ENCODE results near the gene KLHDC3. TPM values are rescaled to one million over a fixed set of nuclear protein-coding genes. Genes with fewer than 3 reads are reported as not detected.
A peak's percentile ranks its signal among the peaks of the same experiment; 100 is the strongest.

Gene KLHDC3
- total RNA-seq, 1 donor from 2014 or later = 154 TPM

DNA sequence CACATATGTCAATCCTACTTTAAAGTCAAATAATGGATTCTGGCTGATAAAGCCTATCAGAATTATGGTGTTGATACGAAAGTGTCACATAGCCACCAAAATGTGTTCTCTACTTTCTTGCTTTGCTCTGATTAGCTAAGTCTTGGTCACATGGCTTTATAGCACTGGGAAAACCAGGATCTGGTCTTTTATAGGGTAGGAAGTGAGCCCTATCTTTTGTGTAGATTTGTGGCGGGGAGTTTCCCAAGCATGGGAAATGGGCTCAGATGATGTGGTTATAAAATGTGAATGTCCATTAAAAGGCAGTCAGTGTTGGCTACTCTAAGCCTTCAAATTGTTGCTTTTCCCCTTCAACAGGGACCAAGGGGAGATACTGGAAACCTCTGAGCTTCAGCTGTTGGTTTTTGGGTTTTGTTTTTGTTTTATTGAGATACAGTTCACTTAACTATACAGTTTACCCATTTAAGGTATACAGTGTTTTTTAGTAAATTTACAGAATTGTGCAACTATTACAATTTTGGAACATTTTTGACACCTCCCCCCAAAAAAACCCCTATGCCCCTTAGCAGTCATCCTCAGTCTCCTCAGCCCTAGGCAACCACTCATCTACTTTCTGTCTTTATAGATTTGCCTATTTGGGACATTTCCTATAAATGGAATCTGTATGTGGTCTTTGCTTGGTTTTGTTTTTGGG lies 19.6 kb downstream of the KLHDC3 start:
- Mint-ChIP-seq H3K36me3 (ENCODE audit: low read depth, unreplicated experiment) (peaks cover 37% of the 10 kb centered on the region), H3K27me3 (ENCODE audit: unreplicated experiment) (no peaks in the 10 kb centered on the region), H3K27ac (ENCODE audit: unreplicated experiment) (peak overlapping the region; percentile 16), H3K4me1 (ENCODE audit: unreplicated experiment) (no peaks in the 10 kb centered on the region), H3K4me3 (ENCODE audit: unreplicated experiment) (peak overlapping the region; percentile 53), H3K9me3 (ENCODE audit: unreplicated experiment) (no peaks in the 10 kb centered on the region)
- DNase-seq (ENCODE audit: low spot score) = no peak
- TF ChIP-seq, protein P1, sequence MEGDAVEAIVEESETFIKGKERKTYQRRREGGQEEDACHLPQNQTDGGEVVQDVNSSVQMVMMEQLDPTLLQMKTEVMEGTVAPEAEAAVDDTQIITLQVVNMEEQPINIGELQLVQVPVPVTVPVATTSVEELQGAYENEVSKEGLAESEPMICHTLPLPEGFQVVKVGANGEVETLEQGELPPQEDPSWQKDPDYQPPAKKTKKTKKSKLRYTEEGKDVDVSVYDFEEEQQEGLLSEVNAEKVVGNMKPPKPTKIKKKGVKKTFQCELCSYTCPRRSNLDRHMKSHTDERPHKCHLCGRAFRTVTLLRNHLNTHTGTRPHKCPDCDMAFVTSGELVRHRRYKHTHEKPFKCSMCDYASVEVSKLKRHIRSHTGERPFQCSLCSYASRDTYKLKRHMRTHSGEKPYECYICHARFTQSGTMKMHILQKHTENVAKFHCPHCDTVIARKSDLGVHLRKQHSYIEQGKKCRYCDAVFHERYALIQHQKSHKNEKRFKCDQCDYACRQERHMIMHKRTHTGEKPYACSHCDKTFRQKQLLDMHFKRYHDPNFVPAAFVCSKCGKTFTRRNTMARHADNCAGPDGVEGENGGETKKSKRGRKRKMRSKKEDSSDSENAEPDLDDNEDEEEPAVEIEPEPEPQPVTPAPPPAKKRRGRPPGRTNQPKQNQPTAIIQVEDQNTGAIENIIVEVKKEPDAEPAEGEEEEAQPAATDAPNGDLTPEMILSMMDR (IDR thresholded peaks at IDR 0.05; ENCODE audit: unreplicated experiment) = no peak

DNA sequence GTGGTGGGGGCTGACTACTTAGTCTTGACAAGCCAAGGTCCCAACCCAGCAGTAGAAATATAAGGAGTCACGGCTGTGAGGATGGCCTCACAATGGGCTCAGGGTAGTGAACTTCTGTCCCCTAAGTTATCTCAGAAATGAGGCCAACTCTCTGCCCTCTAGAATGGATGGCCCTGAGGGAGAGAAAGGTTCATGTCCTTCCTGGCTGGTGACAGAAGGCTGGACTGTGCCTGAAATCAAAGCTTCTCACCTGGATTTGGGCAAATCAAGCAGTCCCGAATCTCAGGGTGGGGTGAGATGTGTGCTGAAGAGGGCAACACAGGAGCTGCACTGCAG lies 20.1 kb downstream of the KLHDC3 start:
- Mint-ChIP-seq H3K4me3 (ENCODE audit: unreplicated experiment) (no peak overlapping the region), H3K27ac (ENCODE audit: unreplicated experiment) (no peak overlapping the region), H3K4me1 (ENCODE audit: unreplicated experiment) (no peaks in the 10 kb centered on the region), H3K9me3 (ENCODE audit: unreplicated experiment) (no peaks in the 10 kb centered on the region), H3K27me3 (ENCODE audit: unreplicated experiment) (no peaks in the 10 kb centered on the region), H3K36me3 (ENCODE audit: low read depth, unreplicated experiment) (peaks cover 38% of the 10 kb centered on the region)
- DNase-seq (ENCODE audit: low spot score) = no peak
- TF ChIP-seq, protein P1 (IDR thresholded peaks at IDR 0.05; ENCODE audit: unreplicated experiment) = no peak

DNA sequence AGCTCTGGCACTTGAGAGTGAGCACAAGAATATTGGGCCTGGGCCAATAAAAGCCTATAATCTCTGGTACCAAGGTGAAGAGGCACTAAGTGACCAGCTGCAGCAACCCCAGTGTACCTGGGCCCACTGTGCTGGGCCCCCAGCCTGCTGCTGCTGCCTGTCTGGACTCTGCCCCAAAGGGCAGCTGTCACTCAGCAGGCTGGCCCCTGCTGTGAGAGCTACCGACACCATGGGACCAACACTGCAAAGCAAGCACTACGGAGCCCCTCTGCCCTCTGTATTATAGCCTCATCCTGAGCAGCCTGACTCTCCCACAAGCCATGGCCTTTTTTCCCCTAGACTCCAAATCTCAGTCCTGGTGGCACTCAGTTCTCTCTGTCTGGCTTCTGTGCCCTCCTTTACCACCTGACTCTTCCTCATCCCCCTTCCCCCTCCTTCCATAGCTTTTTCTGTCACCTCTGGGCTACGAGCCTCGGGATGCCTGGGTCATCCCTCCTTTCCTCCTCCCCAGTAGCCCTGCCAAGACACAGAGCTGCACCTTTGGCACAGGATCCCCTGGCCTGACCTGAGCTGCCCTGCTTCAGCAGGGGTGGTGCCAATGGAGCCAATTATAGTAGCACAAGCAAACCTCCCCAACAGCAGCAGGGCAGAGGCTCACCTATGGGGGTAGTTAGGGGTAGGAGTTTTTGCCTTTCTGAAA lies 21.6 kb downstream of the KLHDC3 start:
- no peaks in the 10 kb centered on the region for H3K4me1 Mint-ChIP-seq (ENCODE audit: unreplicated experiment)
- no peak overlapping the region for H3K4me3 Mint-ChIP-seq (ENCODE audit: unreplicated experiment)
- H3K9me3 Mint-ChIP-seq (ENCODE audit: unreplicated experiment) = no peaks in the 10 kb centered on the region
- no peak for DNase-seq (ENCODE audit: low spot score)
- no peaks in the 10 kb centered on the region for H3K27me3 Mint-ChIP-seq (ENCODE audit: unreplicated experiment)
- TF ChIP-seq, protein P1 (IDR thresholded peaks at IDR 0.05; ENCODE audit: unreplicated experiment) = no peak
- H3K27ac Mint-ChIP-seq (ENCODE audit: unreplicated experiment) = no peak overlapping the region
- peaks cover 29% of the 10 kb centered on the region for H3K36me3 Mint-ChIP-seq (ENCODE audit: low read depth, unreplicated experiment)

DNA sequence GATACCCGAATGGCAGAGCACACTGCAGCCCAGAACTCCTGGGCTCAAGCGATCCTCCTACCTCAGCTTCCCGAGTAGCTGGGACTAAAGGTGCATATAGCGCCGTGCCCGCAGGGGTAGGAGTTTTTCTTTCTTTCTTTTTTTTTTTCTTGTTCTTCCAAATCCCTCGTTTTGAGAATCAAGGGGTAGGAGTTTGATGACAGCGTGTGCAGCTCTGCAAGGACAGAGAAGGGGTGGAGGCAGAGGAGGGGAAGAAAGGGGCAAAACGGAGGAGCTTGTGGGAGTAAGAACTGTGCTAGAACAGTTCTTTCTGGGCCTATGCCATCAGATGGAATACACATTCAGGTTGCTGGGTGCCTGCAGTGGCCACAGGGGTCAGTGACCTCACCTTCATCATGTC lies 22.7 kb downstream of the KLHDC3 start:
- TF ChIP-seq, protein P1 (IDR thresholded peaks at IDR 0.05; ENCODE audit: unreplicated experiment) = no peak
- Mint-ChIP-seq H3K4me3 (ENCODE audit: unreplicated experiment) (no peak overlapping the region), H3K4me1 (ENCODE audit: unreplicated experiment) (no peaks in the 10 kb centered on the region), H3K27me3 (ENCODE audit: unreplicated experiment) (no peaks in the 10 kb centered on the region), H3K9me3 (ENCODE audit: unreplicated experiment) (no peaks in the 10 kb centered on the region), H3K36me3 (ENCODE audit: low read depth, unreplicated experiment) (peaks cover 35% of the 10 kb centered on the region), H3K27ac (ENCODE audit: unreplicated experiment) (no peak overlapping the region)
- no peak for DNase-seq (ENCODE audit: low spot score)

DNA sequence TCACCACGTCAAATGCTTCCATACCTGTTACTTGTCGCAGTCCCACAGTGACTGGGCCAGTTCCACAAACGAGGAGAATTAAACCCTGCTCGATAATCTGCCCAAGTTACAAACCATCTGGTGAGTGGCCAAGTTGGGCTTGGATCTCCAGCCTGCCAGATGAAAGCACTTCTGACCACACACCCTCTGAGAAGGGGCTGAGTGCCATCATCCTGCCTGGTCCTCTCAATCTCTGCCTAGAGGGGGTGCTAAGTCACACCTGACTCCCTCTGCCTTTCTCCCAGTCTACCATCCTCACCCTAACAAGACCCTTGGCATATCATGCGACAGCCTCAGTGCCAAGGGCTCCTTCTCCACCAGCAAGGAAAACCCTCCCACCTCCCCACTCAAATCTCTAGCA lies 23.1 kb downstream of the KLHDC3 start:
- peak overlapping the region; percentile 31 for H3K27ac Mint-ChIP-seq (ENCODE audit: unreplicated experiment)
- no peaks in the 10 kb centered on the region for H3K4me1 Mint-ChIP-seq (ENCODE audit: unreplicated experiment)
- H3K9me3 Mint-ChIP-seq (ENCODE audit: unreplicated experiment) = no peaks in the 10 kb centered on the region
- peaks cover 35% of the 10 kb centered on the region for H3K36me3 Mint-ChIP-seq (ENCODE audit: low read depth, unreplicated experiment)
- DNase-seq (ENCODE audit: low spot score) = no peak
- peak overlapping the region; percentile 47 for H3K4me3 Mint-ChIP-seq (ENCODE audit: unreplicated experiment)
- TF ChIP-seq, protein P1 (IDR thresholded peaks at IDR 0.05; ENCODE audit: unreplicated experiment) = no peak
- H3K27me3 Mint-ChIP-seq (ENCODE audit: unreplicated experiment) = peaks cover 1% of the 10 kb centered on the region
